Fibroblast of mammary gland (primary cell): ENCODE data around the gene CDC42EP5.
A peak's percentile ranks its signal among the peaks of the same experiment; 100 is the strongest.

Source experiments
- DNase-seq: peaks from one replicate; pipeline ENCODE4 v3.0.0-alpha.2; 2010; ENCODE audit warnings: low read depth
- H3K4me3 ChIP-seq: 2 replicates; pipeline ENCODE4 v1.5.1; 2011; ENCODE audit warnings: low read depth, mild to moderate bottlenecking, low read length, moderate library complexity; ENCODE audit not compliant: control insufficient read depth
- CTCF ChIP-seq: conservative IDR thresholded peaks from 2 replicates; pipeline ENCODE4 v1.5.1; 2011; ENCODE audit warnings: low read depth, low read length, inconsistent platforms; ENCODE audit not compliant: control insufficient read depth, insufficient read depth

Gene CDC42EP5

DNA sequence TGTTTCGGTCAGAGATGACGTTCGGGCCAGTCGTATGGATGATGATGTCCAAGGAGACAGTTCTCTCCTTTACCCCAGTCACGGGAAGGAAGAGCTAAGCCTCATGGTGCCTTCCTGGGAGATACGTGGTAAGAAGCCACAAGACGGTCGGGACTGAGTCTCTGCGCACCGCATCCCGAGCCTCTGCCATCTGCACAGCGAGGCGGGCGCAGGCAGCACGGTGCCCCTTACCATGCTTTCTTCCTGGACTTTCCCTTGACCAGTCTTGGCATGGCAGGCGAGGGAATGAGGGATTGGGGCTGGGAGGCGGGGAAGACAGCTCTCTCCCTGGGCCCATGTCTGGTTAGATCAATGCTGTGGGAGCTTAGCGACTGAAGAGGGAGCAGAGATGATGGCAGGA lies 19.5 kb upstream of the CDC42EP5 start:
- no peak for TF ChIP-seq CTCF
- no peak for DNase-seq
- H3K4me3 ChIP-seq = no peak overlapping the region

DNA sequence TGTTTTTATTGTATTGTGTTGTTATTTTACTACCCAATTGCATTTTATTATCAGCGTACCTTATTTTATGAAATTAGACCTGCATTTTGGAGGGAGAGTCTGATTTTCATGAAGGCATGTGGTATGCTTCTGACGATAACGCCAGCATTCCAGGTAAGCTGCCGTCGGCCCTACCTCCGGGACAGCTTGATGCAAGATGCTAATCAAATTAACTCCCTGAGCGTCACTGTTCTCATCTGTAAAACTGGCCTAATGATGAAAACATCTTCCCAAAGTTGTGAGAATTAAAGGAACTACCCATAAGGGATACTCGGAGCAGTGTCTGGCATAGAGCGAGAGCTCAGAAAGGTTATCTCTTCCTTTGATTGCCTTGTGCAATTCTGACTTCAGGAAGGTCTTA lies 16.7 kb upstream of the CDC42EP5 start:
- TF ChIP-seq CTCF = no peak
- no peak overlapping the region for H3K4me3 ChIP-seq
- DNase-seq = no peak

DNA sequence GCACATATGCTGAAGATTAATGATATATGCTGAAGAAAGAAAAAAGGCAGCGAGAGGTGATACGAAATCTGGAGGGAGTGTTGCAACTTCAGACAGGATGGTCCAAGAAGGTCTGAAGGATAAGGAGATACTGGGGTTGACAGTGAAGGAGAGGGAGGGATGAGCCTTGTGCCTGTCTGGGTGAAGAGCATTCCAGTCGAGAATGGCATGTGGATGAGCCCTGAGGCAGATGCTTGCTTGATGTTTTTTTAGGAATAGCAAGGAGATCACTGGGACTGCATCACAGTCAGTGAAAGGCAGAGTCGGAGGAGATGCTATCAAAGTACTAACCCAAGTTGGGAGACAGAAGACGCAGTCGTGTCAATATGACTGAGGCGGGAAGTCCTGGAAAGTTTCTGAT lies 16.2 kb upstream of the CDC42EP5 start:
- no peak overlapping the region for H3K4me3 ChIP-seq
- TF ChIP-seq CTCF = no peak
- no peak for DNase-seq

DNA sequence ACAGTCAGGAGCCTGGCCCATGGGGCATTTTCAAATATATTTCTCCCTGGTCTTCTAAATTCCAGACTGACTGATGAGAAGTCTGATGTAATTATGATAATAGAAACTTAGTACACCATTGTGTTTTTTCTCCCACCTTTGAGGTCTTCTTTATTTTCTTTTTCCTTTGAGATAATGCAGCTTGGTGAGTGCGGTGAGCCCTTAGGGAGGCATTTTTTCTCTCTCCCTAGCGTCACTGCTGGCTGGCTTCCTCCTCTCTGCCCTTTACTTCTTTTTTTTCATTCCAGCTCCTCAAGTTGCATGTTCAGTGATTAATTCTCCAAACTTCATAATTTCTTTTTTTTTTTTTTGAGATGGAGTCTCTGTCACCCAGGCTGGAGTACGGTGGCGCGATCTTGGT lies 12.8 kb upstream of the CDC42EP5 start:
- no peak for TF ChIP-seq CTCF
- no peak overlapping the region for H3K4me3 ChIP-seq
- DNase-seq = no peak

- TF ChIP-seq CTCF = no peak
- no peak for DNase-seq
- no peak overlapping the region for H3K4me3 ChIP-seq
Observed at GRCh38 chr19:54484451-54484850, 11.4 kb upstream of the CDC42EP5 start.

DNA sequence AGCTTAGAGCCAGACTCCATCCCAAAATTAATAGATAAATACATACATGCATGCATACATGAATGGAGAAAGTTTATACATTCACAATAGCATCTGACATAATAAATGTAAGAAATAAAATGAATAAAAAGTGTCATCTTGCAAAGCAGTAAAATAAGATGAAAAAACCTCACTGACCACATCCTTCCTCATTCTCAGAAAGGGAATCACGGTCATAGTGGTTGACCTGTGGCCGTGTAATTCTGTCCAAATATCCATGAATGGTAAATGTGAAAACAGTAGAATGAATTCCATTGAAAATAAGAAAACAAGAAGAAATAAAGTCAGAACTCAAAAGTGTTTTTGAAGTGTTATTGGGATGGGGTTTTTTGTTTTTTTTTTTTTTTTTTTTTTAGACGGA lies 9.8 kb upstream of the CDC42EP5 start:
- no peak for TF ChIP-seq CTCF
- no peak for DNase-seq
- no peak overlapping the region for H3K4me3 ChIP-seq

DNA sequence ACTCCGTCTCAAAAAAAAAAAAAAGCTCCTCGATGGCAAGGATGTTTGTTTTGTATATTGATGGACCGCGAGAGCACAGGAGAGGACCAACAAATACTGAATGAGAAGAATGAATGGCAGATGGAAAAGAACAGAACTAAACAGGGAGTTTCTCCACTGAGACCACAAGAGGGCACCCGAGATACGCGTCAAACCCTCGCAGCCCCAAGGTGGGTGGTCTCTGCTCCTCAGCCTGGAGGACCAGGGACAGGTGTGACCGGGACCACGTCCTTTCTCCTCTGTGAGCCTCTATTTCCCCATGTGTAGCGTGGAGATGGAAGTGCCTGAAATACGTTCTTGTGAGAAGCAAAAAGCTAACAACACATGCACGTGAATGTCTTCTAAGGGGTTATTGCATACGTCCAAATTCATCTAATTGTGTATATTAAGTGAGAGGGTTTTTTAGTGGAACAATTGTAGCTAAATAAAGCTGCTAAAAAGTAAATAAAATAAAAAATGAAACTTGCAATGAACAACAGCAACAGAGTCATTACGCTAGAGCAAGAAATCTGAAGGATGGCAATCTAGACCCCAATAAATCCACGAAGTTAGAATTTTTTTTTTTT lies 8.3 kb upstream of the CDC42EP5 start:
- peak; percentile 68 for TF ChIP-seq CTCF
- peak; percentile 41 for DNase-seq
- H3K4me3 ChIP-seq = no peak overlapping the region
